ENCODE data around the gene RIPK1. TPM values are rescaled to one million over a fixed set of nuclear protein-coding genes. Genes with fewer than 3 reads are reported as not detected.

Gene RIPK1
- total and polyA plus RNA-seq, 2 donors (not counting 3 experiments of a cell fraction or from before 2014, with no cell fraction given), result 11.2 to 20.6 TPM

- Histone ChIP-seq H3K4me1 (ENCODE audit: control insufficient read depth, extremely low read depth, insufficient read depth, low read length) (peaks cover 3% of the 10 kb centered on the region), H3K4me2 (ENCODE audit: insufficient read depth, low read length) (no peak overlapping the region), H3K4me3 (replicated peaks in 1 of 3; ENCODE audit: insufficient read depth in 1 of 3, low read depth in 1 of 3, low read length in 3 of 3) (no peak overlapping the region), H3K27me3 (ENCODE audit: control insufficient read depth in 2 of 2, insufficient read depth in 2 of 2, low read length in 2 of 2) (peaks cover 0 to 3% of the 10 kb centered on the region in 2 experiments), H3K9ac (replicated peaks; ENCODE audit: extremely low read depth, insufficient read depth, low read length) (no peak overlapping the region), H3K79me2 (ENCODE audit: control insufficient read depth, insufficient read depth, low read length) (no peaks in the 10 kb centered on the region), H3K9me3 (replicated peaks; ENCODE audit: control insufficient read depth, insufficient read depth, low read length) (no peaks in the 10 kb centered on the region), H3K36me3 (ENCODE audit: control insufficient read depth in 2 of 2, extremely low read depth in 1 of 2, insufficient read depth in 2 of 2, low read length in 2 of 2) (no peaks in the 10 kb centered on the region), H3K27ac (ENCODE audit: insufficient read depth, low read depth, low read length) (no peak overlapping the region), H4K20me1 (replicated peaks; ENCODE audit: control insufficient read depth, extremely low read depth, insufficient read depth, low read length) (no peaks in the 10 kb centered on the region), H2AFZ (ENCODE audit: low read depth, low read length) (no peak overlapping the region), H3K9me1 (replicated peaks; ENCODE audit: control insufficient read depth, extremely low read depth, insufficient read depth, low read length) (no peaks in the 10 kb centered on the region)
- FAIRE-seq (no peak), DNase-seq (ENCODE audit: low read depth, low spot score) (no peak)
- dilution Hi-C loops (cut with MboI; ENCODE audit: extremely low pct_ligation_motif_present, low sequenced_read_pairs) (no loop called here), intact Hi-C loops (cut with micrococcal nuclease) (no loop called here)
- TF ChIP-seq MYC (IDR thresholded peaks at IDR 0.05; ENCODE audit: low read depth, low read length) (no peak), GATA2 (IDR thresholded peaks at IDR 0.05; ENCODE audit: insufficient read depth, insufficient read length, low read depth, low read length) (no peak), MAX (IDR thresholded peaks at IDR 0.05; ENCODE audit: insufficient read depth, insufficient read length) (no peak), CTCF (IDR thresholded peaks at IDR 0.05; ENCODE audit: extremely low read depth in 1 of 2, insufficient read depth in 1 of 2, low read depth in 1 of 2, low read length in 2 of 2) (no peak), POLR2AphosphoS5 (IDR thresholded peaks at IDR 0.05; ENCODE audit: insufficient read depth, low read depth, low read length) (no peak), POLR2A (IDR thresholded peaks at IDR 0.05; ENCODE audit: low read depth, low read length) (no peak), EZH2 (IDR thresholded peaks at IDR 0.05; ENCODE audit: borderline replicate concordance, low read depth, low read length, severe bottlenecking) (no peak), JUN (IDR thresholded peaks at IDR 0.05; ENCODE audit: borderline replicate concordance, insufficient read depth, insufficient read length, low read depth) (no peak), FOS (IDR thresholded peaks at IDR 0.05; ENCODE audit: borderline replicate concordance, insufficient read depth, low read length) (no peak)
- CTCF ChIA-PET, result interaction anchor here (0.6 kb wide), 1 partner anchor 9 kb away, joined by 3 read pairs; no protein-coding TSS in a partner anchor
- BruUV-seq (replicated peaks), result no TSS peak
- POLR2A ChIA-PET, result no interaction called here
These were observed 35.3 kb upstream of the RIPK1 start for GRCh38 chr6:3032986-3033385.
